Measurements from ENCODE around the gene HASPIN.
"Not testable (repeated sequence)": the region's sequence is repeated elsewhere in the genome, so short reads cannot be mapped to it uniquely, and the experiment has no call there.

HASPIN gene

DNA sequence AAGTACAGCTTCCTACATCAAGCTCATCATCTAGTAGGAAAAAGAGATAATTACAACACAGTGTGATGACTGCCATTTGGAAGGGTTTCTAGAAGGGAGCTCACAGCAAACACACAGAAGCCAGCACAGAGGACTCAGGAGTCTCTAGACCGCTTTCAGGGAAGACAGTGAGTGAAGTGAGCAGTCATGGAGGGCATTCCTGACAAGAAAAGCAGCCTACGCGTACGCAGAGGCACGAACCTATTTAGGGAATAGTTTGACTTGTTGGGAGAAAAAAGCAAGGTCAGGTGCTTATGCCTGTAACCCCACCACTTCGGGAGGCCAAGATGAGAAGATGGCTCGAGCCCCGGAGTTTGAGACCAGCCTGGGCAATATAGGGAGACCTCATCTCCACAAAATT lies 8.4 kb upstream of the HASPIN start:
- Histone ChIP-seq H3K4me3 (ENCODE audit: insufficient read depth, low read depth, low read length, poor library complexity, severe bottlenecking) (no peak overlapping the region), H3K9me3 (ENCODE audit: control insufficient read depth, low read length) (no peaks in the 10 kb centered on the region), H3K36me3 (ENCODE audit: control insufficient read depth, insufficient read depth, low read length) (peaks cover 36% of the 10 kb centered on the region), H3K27me3 (replicated peaks; ENCODE audit: control insufficient read depth, insufficient read depth, low read length, poor library complexity, severe bottlenecking) (no peaks in the 10 kb centered on the region), H3K27ac (ENCODE audit: insufficient read depth, low read length, poor library complexity, severe bottlenecking) (no peak overlapping the region), H3K4me1 (ENCODE audit: control insufficient read depth, insufficient read depth, low read length, poor library complexity, severe bottlenecking) (peaks cover 19% of the 10 kb centered on the region)
- DNase-seq: no peak

DNA sequence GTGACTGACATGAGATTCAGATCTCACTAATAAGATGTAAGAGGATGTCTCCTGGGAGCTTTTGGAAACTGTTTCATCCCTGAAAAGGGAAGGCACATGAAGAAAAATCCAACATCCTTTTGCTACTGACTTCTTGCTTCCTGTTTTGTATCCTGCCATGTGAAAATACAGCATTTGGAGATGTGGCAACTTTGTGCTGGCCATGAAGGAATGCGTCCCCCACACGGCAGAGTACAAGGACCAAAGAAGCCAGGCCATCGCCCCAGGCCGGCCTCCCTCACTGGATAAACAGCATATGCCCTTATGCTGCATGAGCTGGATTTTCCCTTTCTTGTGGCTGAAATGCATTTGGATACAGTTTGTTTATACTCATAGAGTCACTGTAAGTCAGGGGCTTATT lies 5.5 kb upstream of the HASPIN start:
- H3K9me3 ChIP-seq (ENCODE audit: control insufficient read depth, low read length): no peaks in the 10 kb centered on the region
- H3K36me3 ChIP-seq (ENCODE audit: control insufficient read depth, insufficient read depth, low read length): peaks cover 36% of the 10 kb centered on the region
- H3K4me3 ChIP-seq (ENCODE audit: insufficient read depth, low read depth, low read length, poor library complexity, severe bottlenecking): no peak overlapping the region
- H3K27ac ChIP-seq (ENCODE audit: insufficient read depth, low read length, poor library complexity, severe bottlenecking): no peak overlapping the region
- no peak for DNase-seq
- H3K4me1 ChIP-seq (ENCODE audit: control insufficient read depth, insufficient read depth, low read length, poor library complexity, severe bottlenecking): peaks cover 10% of the 10 kb centered on the region
- no peaks in the 10 kb centered on the region for H3K27me3 ChIP-seq (replicated peaks; ENCODE audit: control insufficient read depth, insufficient read depth, low read length, poor library complexity, severe bottlenecking)

DNA sequence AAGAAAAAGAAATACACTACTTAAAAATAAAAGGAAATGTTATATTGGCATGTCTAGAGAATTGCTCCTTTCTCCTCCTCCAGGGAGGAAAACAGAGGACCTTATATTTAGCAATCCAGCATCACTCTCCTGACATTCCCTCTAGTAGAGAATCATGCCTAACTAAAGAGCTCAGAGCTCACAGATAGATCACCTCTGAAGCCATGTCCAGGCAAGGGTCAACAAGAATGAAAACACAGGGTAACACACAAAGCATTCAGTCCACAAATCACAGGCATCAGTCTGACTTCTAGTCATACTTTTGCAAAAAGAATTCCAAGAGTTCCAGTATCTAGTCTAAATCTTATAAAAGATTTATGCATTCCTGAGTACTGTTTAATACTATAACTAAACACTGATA lies 4.4 kb upstream of the HASPIN start:
- no peak for DNase-seq

DNA sequence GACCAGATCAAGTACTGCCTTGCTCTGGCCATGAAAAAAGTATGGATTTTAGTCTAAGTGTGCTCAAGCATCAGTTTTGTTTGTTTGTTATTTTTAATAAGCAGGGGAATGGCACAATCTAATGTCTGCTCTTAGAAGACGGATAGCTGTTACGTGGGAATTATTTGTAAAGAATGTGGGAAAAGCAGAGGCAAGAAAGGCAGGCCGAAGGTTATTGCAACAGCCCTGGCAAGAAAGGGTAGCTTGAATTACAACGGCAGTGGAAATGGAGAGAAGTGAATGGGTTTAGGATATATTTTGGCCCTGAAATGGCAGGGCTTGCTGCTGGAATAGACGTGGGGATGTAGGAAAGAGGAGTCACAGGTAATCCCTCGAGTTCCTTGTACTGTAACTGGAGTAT lies 987 bp upstream of the HASPIN start:
- H3K9me3 ChIP-seq (ENCODE audit: control insufficient read depth, low read length): no peaks in the 10 kb centered on the region
- peaks cover 6% of the 10 kb centered on the region for H3K36me3 ChIP-seq (ENCODE audit: control insufficient read depth, insufficient read depth, low read length)
- H3K27ac ChIP-seq (ENCODE audit: insufficient read depth, low read length, poor library complexity, severe bottlenecking): no peak overlapping the region
- DNase-seq: no peak
- peaks cover 16% of the 10 kb centered on the region for H3K4me1 ChIP-seq (ENCODE audit: control insufficient read depth, insufficient read depth, low read length, poor library complexity, severe bottlenecking)
- H3K4me3 ChIP-seq (ENCODE audit: insufficient read depth, low read depth, low read length, poor library complexity, severe bottlenecking): peak overlapping the region; percentile 83
- no peaks in the 10 kb centered on the region for H3K27me3 ChIP-seq (replicated peaks; ENCODE audit: control insufficient read depth, insufficient read depth, low read length, poor library complexity, severe bottlenecking)

More for the DNA sequence above, 4.4 kb upstream of the HASPIN start:
- no peaks in the 10 kb centered on the region for H3K27me3 ChIP-seq (replicated peaks; ENCODE audit: control insufficient read depth, insufficient read depth, low read length, poor library complexity, severe bottlenecking)
- H3K4me1 ChIP-seq (ENCODE audit: control insufficient read depth, insufficient read depth, low read length, poor library complexity, severe bottlenecking): peaks cover 11% of the 10 kb centered on the region
- peaks cover 36% of the 10 kb centered on the region for H3K36me3 ChIP-seq (ENCODE audit: control insufficient read depth, insufficient read depth, low read length)
- H3K4me3 ChIP-seq (ENCODE audit: insufficient read depth, low read depth, low read length, poor library complexity, severe bottlenecking): no peak overlapping the region
- no peak overlapping the region for H3K27ac ChIP-seq (ENCODE audit: insufficient read depth, low read length, poor library complexity, severe bottlenecking)
- H3K9me3 ChIP-seq (ENCODE audit: control insufficient read depth, low read length): no peaks in the 10 kb centered on the region

DNA sequence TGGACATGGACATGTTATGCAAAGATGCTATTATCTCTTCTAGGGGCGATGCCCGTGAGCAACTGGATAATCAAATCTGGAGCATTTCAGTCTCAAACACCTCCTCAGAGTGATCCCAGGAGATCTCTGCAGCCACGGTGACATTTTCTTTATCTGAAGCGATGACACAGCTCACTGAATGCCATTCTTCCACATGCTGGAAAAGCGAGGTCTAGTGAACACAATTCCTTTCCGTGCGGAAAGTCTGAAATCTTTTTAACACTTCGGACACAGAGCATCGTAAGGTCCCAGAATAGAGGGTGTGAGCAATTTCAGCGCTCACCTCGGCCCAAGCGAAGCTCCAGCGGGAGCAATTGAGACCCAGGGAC lies 531 bp upstream of the HASPIN start:
- DNase-seq: no peak
- peaks cover 16% of the 10 kb centered on the region for H3K4me1 ChIP-seq (ENCODE audit: control insufficient read depth, insufficient read depth, low read length, poor library complexity, severe bottlenecking)
- H3K4me3 ChIP-seq (ENCODE audit: insufficient read depth, low read depth, low read length, poor library complexity, severe bottlenecking): peak overlapping the region; percentile 83
- no peaks in the 10 kb centered on the region for H3K9me3 ChIP-seq (ENCODE audit: control insufficient read depth, low read length)
- peak overlapping the region; percentile 84 for H3K27ac ChIP-seq (ENCODE audit: insufficient read depth, low read length, poor library complexity, severe bottlenecking)
- peaks cover 4% of the 10 kb centered on the region for H3K36me3 ChIP-seq (ENCODE audit: control insufficient read depth, insufficient read depth, low read length)
- no peaks in the 10 kb centered on the region for H3K27me3 ChIP-seq (replicated peaks; ENCODE audit: control insufficient read depth, insufficient read depth, low read length, poor library complexity, severe bottlenecking)

DNA sequence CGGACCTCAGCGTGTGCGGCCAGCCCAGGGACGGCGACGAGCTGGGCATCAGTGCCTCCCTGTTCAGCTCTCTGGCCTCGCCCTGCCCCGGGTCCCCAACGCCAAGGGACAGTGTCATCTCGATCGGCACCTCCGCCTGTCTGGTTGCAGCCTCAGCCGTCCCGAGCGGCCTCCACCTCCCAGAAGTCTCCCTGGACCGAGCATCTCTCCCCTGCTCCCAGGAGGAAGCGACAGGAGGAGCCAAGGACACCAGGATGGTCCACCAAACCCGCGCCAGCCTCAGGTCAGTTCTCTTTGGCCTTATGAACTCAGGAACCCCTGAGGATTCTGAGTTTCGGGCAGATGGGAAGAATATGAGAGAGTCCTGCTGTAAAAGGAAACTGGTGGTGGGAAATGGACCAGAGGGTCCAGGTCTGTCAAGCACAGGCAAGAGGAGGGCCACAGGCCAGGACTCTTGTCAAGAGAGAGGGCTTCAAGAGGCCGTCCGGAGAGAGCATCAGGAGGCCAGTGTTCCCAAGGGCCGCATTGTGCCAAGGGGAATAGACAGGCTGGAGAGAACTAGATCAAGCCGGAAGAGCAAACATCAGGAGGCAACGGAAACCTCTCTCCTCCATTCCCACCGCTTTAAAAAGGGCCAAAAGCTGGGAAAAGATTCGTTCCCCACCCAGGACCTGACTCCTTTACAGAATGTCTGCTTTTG lies 825 bp downstream of the HASPIN start:
- Histone ChIP-seq H3K4me1 (ENCODE audit: control insufficient read depth, insufficient read depth, low read length, poor library complexity, severe bottlenecking) (peaks cover 16% of the 10 kb centered on the region), H3K4me3 (ENCODE audit: insufficient read depth, low read depth, low read length, poor library complexity, severe bottlenecking) (peak overlapping the region; percentile 83), H3K9me3 (ENCODE audit: control insufficient read depth, low read length) (no peaks in the 10 kb centered on the region), H3K36me3 (ENCODE audit: control insufficient read depth, insufficient read depth, low read length) (no peaks in the 10 kb centered on the region), H3K27ac (ENCODE audit: insufficient read depth, low read length, poor library complexity, severe bottlenecking) (no peak overlapping the region), H3K27me3 (replicated peaks; ENCODE audit: control insufficient read depth, insufficient read depth, low read length, poor library complexity, severe bottlenecking) (no peaks in the 10 kb centered on the region)
- no peak for DNase-seq

DNA sequence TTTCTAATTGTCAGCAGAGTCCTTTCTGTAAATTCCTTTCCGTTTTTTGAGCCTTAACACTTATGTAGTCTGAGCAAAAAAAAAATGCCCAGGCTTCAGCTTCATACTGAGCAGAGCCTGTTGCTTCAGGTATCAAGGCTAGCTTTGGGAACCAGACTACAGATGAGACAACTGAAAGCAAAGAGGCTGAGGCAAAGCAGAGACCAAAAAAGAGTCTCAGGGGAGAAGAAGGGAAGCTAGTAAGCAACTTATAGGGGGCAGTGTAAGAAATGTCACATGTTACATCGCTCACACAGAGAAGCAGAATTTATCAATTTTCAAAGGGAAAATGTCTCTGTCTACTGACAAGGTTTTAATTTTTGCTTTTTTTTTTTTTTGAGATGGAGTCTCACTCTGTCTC lies 3.3 kb downstream of the HASPIN start:
- H3K4me3 ChIP-seq (ENCODE audit: insufficient read depth, low read depth, low read length, poor library complexity, severe bottlenecking): no peak overlapping the region
- H3K36me3 ChIP-seq (ENCODE audit: control insufficient read depth, insufficient read depth, low read length): no peaks in the 10 kb centered on the region
- no peak overlapping the region for H3K27ac ChIP-seq (ENCODE audit: insufficient read depth, low read length, poor library complexity, severe bottlenecking)
- DNase-seq: no peak
- H3K4me1 ChIP-seq (ENCODE audit: control insufficient read depth, insufficient read depth, low read length, poor library complexity, severe bottlenecking): peaks cover 16% of the 10 kb centered on the region
- H3K27me3 ChIP-seq (replicated peaks; ENCODE audit: control insufficient read depth, insufficient read depth, low read length, poor library complexity, severe bottlenecking): no peaks in the 10 kb centered on the region
- no peaks in the 10 kb centered on the region for H3K9me3 ChIP-seq (ENCODE audit: control insufficient read depth, low read length)

DNA sequence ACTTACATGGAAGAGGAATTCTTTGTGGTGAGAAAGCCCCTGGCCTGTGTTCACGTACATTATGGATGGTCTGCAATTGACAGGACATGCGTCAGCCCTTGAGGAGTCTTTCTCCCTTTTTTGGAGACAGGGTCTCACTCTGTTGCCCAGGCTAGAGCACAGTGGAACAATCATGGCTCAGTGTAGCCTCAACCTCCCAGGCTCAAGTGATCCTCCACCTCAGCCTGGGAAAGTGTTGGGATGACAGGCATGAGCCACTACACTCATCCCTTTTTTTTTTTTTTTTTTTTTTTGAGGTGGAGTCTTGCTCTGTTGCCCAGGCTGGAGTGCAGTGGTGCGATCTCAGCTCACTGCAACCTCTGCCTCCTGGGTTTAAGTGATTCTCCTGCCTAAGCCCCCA lies 4.4 kb downstream of the HASPIN start:
- H3K36me3 ChIP-seq (ENCODE audit: control insufficient read depth, insufficient read depth, low read length); H3K4me1 ChIP-seq (ENCODE audit: control insufficient read depth, insufficient read depth, low read length, poor library complexity, severe bottlenecking); H3K27me3 ChIP-seq (replicated peaks; ENCODE audit: control insufficient read depth, insufficient read depth, low read length, poor library complexity, severe bottlenecking); H3K9me3 ChIP-seq (ENCODE audit: control insufficient read depth, low read length); H3K4me3 ChIP-seq (ENCODE audit: insufficient read depth, low read depth, low read length, poor library complexity, severe bottlenecking); DNase-seq; H3K27ac ChIP-seq (ENCODE audit: insufficient read depth, low read length, poor library complexity, severe bottlenecking): not testable (repeated sequence)

DNA sequence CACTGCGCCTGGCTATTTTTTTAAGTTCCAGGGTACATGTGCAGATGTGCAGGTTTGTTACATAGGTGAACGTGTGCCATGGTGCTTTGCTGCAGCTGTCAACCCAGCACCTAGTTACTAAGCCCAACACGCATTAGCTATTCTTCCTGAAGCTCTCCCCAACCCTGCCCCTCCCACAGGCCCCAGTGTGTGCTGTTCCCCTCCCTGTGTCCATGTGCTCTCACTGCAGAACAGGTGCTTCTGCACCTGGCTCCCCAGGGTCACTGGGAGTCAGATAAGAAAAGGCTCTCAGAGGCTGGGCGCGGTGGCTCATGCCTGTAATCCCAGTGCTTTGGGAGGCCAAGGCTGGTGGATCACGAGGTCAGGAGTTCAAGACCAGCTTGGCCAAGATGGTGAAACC lies 6.2 kb downstream of the HASPIN start:
- no peaks in the 10 kb centered on the region for H3K36me3 ChIP-seq (ENCODE audit: control insufficient read depth, insufficient read depth, low read length)
- H3K9me3 ChIP-seq (ENCODE audit: control insufficient read depth, low read length): no peaks in the 10 kb centered on the region
- H3K4me1 ChIP-seq (ENCODE audit: control insufficient read depth, insufficient read depth, low read length, poor library complexity, severe bottlenecking): no peaks in the 10 kb centered on the region
- no peak for DNase-seq
- no peak overlapping the region for H3K4me3 ChIP-seq (ENCODE audit: insufficient read depth, low read depth, low read length, poor library complexity, severe bottlenecking)
- H3K27me3 ChIP-seq (replicated peaks; ENCODE audit: control insufficient read depth, insufficient read depth, low read length, poor library complexity, severe bottlenecking): no peaks in the 10 kb centered on the region
- no peak overlapping the region for H3K27ac ChIP-seq (ENCODE audit: insufficient read depth, low read length, poor library complexity, severe bottlenecking)

DNA sequence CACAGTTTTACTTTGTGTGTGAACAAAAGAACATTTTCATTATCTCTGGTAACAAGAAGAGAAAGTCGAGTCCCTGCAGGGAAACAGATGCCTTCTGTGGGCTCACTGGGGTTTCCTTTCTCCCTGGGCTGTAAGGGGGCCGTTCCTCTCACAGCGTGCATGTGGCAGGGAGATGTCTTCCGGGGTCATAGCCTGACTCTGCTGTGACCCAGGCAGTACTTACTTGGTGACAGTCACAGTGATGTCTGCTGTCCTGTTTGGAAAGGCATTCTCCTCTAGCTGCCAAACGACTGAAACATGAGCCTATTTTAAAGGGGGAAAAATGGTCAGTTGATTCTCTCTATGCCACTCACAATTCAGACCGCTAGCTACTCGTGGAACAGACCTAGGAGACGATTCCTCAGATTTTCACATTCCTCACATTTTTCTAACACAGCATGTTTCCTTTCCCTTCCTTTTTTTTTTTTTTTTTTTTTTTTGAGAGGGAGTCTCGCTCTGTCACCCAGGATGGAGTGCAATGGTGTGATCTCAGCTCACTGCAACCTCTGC lies 7.3 kb downstream of the HASPIN start:
- no peak for DNase-seq

More for the DNA sequence above, 7.3 kb downstream of the HASPIN start:
- Histone ChIP-seq H3K4me1 (ENCODE audit: control insufficient read depth, insufficient read depth, low read length, poor library complexity, severe bottlenecking) (no peaks in the 10 kb centered on the region), H3K27ac (ENCODE audit: insufficient read depth, low read length, poor library complexity, severe bottlenecking) (no peak overlapping the region), H3K36me3 (ENCODE audit: control insufficient read depth, insufficient read depth, low read length) (no peaks in the 10 kb centered on the region), H3K4me3 (ENCODE audit: insufficient read depth, low read depth, low read length, poor library complexity, severe bottlenecking) (no peak overlapping the region), H3K27me3 (replicated peaks; ENCODE audit: control insufficient read depth, insufficient read depth, low read length, poor library complexity, severe bottlenecking) (no peaks in the 10 kb centered on the region), H3K9me3 (ENCODE audit: control insufficient read depth, low read length) (no peaks in the 10 kb centered on the region)
